T1000 (cell line): ENCODE measurements around the gene USP6NL.

Experiments
- DNase-seq: peaks from one replicate; lab custom pipeline; 2025; ENCODE audit warnings: mixed read lengths; lab: John Stamatoyannopoulos, UW

The USP6NL gene

DNA sequence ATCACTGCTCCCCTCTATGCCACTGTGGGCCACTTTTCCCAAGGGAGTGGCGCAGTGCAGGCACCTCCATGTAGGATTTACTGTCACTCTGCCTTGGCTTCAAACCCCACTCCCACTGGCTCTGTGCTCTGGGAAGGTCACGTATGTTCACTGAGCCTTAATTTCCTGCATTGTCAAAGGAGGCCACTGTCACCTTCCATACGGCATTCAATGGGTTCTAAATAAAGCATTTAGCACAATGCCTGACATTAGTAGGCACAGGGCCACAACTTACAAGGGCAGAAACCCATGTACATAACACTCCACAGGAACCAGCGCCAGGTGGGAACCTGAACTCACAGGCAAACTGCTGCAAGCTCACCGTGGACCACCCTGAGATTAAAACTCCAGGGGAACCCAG is 196.4 kb downstream of the USP6NL start:
- no peak for DNase-seq

DNA sequence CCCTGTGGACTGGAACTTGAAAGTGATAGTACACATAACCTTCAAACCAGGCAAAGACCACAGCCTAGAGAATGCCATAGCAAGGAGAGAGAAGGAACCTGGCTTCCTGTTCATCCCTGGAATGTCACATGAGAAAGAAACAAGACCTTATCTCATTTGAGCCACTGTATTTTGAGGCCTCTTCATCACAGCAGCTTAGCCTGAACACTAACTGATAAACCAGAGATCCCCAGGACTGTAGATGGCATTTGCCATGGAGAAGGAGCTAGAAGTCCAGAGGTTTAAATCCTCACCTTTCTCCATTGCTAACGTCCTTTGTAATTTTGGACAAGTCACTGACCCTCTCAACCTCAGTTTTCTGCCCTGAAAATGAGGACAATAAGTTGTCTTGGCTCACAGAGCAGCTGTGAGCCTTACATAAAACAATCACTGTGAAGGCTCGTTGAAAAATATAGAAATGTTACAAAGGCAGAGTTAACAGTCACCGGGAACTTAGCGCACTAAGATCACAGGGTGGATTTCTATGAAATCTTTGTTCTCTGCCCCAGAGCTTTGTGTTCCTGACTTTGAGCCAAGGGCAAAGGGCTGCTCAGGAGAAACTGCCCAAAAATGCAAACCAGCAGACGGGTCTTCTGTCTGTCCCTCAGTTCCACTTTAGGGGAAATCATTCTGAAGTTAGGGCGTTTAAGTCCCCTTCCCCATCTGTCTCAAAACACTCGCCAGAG is 197.0 kb downstream of the USP6NL start:
- no peak for DNase-seq

DNA sequence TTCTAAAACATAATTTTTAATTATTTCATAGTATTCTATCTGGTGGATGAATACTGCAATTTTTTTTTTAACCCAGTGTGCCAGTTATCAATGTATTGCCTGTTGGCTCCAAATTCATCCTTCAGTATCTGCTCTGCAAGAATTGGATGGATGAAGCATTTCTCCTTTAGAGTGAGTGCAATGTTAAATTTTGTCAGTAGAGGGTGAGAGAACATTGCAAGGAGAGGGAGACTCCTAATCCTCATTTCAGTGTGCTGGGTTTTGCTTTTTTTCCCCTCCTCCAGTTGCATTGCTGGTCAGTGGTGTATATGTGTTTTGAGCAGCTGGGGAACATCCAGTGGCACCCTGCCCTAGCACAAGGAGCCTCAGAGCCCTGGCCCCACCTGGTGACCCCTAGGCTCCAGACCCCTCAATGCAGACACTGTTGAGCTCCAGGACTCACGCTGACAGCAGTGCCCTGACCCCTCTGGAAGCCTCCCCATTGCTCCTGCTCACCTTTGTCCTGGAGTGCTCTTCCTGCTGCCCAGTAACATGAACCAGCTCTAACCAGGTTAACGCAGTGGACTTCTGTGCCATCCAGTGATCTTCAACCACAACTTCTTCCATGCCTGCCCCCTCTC is 199.4 kb downstream of the USP6NL start:
- DNase-seq: no peak

DNA sequence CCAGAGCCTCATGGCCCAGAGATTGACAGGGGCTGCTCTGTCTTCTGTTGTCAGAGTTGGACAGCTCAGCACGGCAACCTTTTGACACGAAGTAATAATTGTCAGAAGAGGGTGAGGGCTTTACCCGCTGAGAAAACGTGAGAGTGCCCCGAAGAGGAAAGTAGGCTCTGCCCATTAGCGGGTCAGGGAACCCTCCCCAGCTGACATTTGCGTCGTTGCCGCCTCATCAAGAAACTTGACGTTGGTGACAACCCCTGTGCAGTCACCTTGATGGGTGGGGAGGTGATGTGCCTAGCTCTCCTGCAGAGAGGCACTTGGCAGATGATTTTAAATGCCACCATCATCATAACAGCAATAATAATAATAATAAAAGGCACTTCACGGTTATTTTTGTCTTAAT is 202.1 kb downstream of the USP6NL start:
- DNase-seq: no peak

DNA sequence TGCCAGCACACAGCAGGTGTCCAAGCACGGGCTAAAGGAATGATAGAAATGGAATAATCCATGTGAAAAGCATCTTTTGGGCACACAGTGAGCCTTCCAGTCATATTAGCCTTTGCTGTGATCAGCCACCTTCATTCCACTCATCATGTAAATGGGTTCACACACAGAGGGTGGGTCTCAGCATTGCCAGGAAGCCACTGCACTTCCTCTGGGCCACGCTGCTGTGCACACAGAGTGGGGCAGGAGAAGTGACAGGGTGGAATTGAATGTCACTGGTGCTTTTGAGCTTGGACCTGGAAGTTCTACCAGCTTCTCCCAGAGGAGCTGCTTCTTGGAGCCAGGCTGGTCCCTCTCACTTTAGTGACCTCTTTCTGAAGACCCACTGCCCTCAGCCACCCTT is 203.5 kb downstream of the USP6NL start:
- no peak for DNase-seq

DNA sequence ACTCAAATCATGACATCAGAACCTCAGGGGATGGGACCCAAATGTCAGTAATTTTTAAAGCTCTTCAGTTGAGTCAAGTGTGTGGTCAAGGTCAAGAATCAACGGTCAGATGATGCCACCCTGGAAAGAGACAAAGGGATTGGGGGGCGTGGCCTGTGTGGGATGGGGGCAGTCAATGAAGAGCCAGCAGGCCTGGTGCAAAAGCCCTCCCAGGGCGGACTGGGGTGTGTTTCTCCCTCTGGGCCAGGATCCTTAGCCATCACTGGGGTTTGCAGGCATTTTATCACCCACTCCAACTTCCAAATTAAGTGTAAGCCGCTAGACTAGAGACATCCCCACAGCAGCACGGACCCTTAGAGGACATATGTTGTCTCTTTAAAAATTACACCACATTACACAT is 204.7 kb downstream of the USP6NL start:
- no peak for DNase-seq

DNA sequence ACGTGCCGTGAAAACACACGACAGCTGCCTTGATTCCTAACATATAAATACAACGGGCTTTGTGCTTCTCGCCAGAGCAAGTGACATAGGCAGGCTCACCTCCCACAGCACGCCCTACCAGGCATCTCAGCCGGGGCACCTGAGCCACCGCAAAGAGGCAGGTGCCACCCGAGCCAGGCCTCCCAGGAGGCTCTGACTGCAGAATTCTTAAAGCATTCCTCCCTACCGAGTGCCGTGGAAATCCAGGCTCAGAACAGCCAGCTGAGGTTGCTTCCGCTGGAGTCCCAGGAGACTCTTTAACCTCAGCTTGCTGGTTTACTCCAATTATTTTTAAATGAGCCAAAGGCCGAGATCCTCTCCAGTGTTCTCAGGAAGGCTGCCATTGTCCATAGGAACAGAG is 206.5 kb downstream of the USP6NL start:
- no peak for DNase-seq
